Measurements from ENCODE around the gene SENP2. TPM values are rescaled to one million over a fixed set of nuclear protein-coding genes. Genes with fewer than 3 reads are reported as not detected.
A peak's percentile ranks its signal among the peaks of the same experiment; 100 is the strongest.

Gene SENP2
- total and polyA plus RNA-seq, 10 donors: 4.8 to 40.0 (median 23.9) TPM

DNA sequence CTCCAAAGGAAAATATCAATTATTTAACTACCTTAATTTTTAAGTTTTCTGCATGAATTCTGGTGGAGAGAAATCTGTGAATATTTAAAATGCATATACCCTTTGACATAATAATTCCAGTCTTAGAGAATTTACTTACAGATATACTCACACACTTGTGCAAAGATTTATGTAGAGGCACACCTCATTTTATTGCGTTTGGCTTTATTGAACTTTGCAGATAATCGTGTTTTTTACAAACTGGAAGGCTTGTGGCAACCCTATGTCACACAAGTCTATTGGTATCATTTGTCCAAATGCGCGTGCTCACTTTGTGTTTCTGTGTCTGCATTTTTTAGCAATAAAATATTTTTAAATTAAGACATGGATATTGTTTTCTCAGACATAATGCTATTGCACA lies 81.5 kb downstream of the SENP2 start:
- Histone ChIP-seq H3K9me3 (no peaks in the 10 kb centered on the region), H3K27me3 (replicated peaks in 1 of 7) (peaks cover 0 to 3% (median 0%) of the 10 kb centered on the region in 7 donors), H3K27ac (no peak overlapping the region), H3K36me3 (peaks cover 0 to 6% (median 0%) of the 10 kb centered on the region in 6 donors), H3K4me1 (no peaks in the 10 kb centered on the region), H3K4me3 (no peak overlapping the region)
- intact Hi-C loops (cut with DNase I; ENCODE audit: low total_unique reads): no loop called here
- no peak for TF ChIP-seq POLR2AphosphoS5 (IDR thresholded peaks at IDR 0.05)
- no peak for DNase-seq
- 93 to 97% (median 95%) methylated on average over 4 of the region's 4 CpGs for WGBS, 5 donors

DNA sequence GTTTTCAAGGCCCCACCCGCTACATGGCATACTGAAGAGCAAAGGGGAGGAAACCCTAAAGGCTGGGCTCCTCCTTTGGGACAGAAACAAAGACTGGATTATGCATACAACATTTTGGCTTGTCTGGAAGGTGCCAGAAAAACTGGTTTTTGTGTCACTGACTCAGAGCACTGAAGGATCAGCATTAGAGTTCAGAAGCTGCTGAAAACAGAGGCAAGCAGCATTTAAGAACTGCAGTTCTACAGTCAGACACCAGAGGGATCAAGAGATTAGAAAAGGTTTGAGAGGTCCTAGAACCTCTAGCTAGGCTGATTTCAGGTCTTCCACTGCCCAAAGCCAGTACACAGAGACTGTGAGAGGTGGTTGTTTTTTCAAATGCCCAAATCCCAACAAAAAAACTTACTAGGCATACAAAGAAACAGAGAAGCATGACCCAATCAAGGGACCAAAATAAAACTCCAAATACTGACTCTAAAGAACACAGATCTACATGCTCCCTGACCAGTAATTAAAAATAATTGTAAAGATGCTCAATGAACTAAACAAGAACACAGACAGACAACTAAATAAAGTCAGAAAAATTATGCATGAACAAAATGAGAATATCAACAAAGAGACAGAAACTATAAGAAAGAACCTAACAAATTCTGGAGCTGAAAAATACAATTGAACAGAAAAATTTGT lies 91.2 kb downstream of the SENP2 start:
- TF ChIP-seq POLR2AphosphoS5 (IDR thresholded peaks at IDR 0.05): no peak
- TF ChIP-seq, protein P1, sequence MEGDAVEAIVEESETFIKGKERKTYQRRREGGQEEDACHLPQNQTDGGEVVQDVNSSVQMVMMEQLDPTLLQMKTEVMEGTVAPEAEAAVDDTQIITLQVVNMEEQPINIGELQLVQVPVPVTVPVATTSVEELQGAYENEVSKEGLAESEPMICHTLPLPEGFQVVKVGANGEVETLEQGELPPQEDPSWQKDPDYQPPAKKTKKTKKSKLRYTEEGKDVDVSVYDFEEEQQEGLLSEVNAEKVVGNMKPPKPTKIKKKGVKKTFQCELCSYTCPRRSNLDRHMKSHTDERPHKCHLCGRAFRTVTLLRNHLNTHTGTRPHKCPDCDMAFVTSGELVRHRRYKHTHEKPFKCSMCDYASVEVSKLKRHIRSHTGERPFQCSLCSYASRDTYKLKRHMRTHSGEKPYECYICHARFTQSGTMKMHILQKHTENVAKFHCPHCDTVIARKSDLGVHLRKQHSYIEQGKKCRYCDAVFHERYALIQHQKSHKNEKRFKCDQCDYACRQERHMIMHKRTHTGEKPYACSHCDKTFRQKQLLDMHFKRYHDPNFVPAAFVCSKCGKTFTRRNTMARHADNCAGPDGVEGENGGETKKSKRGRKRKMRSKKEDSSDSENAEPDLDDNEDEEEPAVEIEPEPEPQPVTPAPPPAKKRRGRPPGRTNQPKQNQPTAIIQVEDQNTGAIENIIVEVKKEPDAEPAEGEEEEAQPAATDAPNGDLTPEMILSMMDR (IDR thresholded peaks at IDR 0.05 in 8 of 11, conservative IDR thresholded peaks at IDR 0.05 in 3 of 11): peak in 9 of 11 experiments; percentile 9 to 61 (median 50)
- Histone ChIP-seq H3K27me3 (replicated peaks in 1 of 7) (no peaks in the 10 kb centered on the region), H3K9me3 (peaks cover 0 to 26% (median 15%) of the 10 kb centered on the region in 8 donors), H3K36me3 (peaks cover 0 to 29% (median 0%) of the 10 kb centered on the region in 6 donors), H3K4me1 (no peaks in the 10 kb centered on the region), H3K4me3 (no peak overlapping the region), H3K27ac (no peak overlapping the region)
- 90 to 98% (median 95%) methylated on average over 1 of the region's 1 CpG for WGBS, 5 donors
- no peak for DNase-seq
- intact Hi-C loops (cut with DNase I; ENCODE audit: low total_unique reads): no loop called here

GRCh38 chr3:185678027-185678426 lies 91.9 kb downstream of the SENP2 start:
- Histone ChIP-seq H3K36me3 (peaks cover 0 to 22% (median 0%) of the 10 kb centered on the region in 6 donors), H3K4me1 (no peaks in the 10 kb centered on the region), H3K27me3 (replicated peaks in 1 of 7) (no peaks in the 10 kb centered on the region), H3K4me3 (no peak overlapping the region), H3K27ac (no peak overlapping the region), H3K9me3 (peaks cover 0 to 26% (median 15%) of the 10 kb centered on the region in 8 donors)
- DNase-seq: no peak
- intact Hi-C loops (cut with DNase I; ENCODE audit: low total_unique reads): no loop called here
- TF ChIP-seq POLR2A (IDR thresholded peaks at IDR 0.05) (no peak), POLR2AphosphoS5 (IDR thresholded peaks at IDR 0.05) (no peak)
- TF ChIP-seq, protein P1 (IDR thresholded peaks at IDR 0.05 in 8 of 11, conservative IDR thresholded peaks at IDR 0.05 in 3 of 11): no peak
- WGBS, 5 donors: 93 to 100% (median 96%) methylated on average over 1 of the region's 1 CpG

DNA sequence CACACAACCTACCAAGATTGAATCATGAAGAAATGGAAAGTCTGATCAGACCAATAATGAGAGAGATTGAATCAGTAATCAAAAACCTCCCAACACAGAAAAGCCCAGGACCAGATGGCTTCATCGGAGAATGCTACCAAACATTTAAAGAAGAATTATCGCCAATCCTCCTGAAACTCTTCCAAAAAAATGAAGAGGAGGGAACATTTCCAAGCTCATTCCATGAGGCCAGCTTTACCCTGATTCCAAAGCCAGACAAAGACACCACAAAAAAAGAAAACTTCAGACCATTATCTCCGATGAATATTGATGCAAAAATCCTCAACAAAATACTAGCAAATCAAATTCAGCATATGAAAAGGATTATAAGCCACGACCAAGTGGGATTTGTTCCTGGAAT lies 94.1 kb downstream of the SENP2 start:
- H3K27me3 ChIP-seq (replicated peaks in 1 of 7): no peaks in the 10 kb centered on the region
- H3K9me3 ChIP-seq: peaks cover 0 to 26% (median 15%) of the 10 kb centered on the region in 8 donors
- peaks cover 0 to 16% (median 0%) of the 10 kb centered on the region in 6 donors for H3K36me3 ChIP-seq
- 79 to 87% (median 83%) methylated on average over 4 of the region's 4 CpGs for WGBS, 5 donors
- intact Hi-C loops (cut with DNase I; ENCODE audit: low total_unique reads): no loop called here
- no peaks in the 10 kb centered on the region for H3K4me1 ChIP-seq
- TF ChIP-seq POLR2A (IDR thresholded peaks at IDR 0.05) (no peak), POLR2AphosphoS5 (IDR thresholded peaks at IDR 0.05) (no peak)
- TF ChIP-seq, protein P1 (IDR thresholded peaks at IDR 0.05 in 8 of 11, conservative IDR thresholded peaks at IDR 0.05 in 3 of 11): no peak
- no peak overlapping the region for H3K4me3 ChIP-seq
- DNase-seq: no peak
- no peak overlapping the region for H3K27ac ChIP-seq

Small RNA genes within 50 kb of the gene (small RNA-seq; reads per million reads assigned to genes)
- gene AC133473.1: 0 reads per million in 4 donors

Other genes with a start within 250 kb of the SENP2 start
- gene MAP3K13, start 223.2 kb upstream of the SENP2 start, total RNA-seq: 10 to 100 TPM; 13.2 to 20.9 (median 16.6) TPM
- 10 to 100 TPM; 13.9 to 20.1 (median 14.9) TPM for gene MAP3K13, start 223.2 kb upstream of the SENP2 start, polyA plus RNA-seq
- 10 to 100 TPM; 19.9 to 37.8 (median 26.8) TPM for gene TMEM41A, start 87.3 kb upstream of the SENP2 start, total RNA-seq
- gene TMEM41A, start 87.3 kb upstream of the SENP2 start, polyA plus RNA-seq: 1 to 10 TPM; 5.9 to 9.5 (median 6.7) TPM
- 1 to 10 TPM in 5 of 7 donors, under 1 TPM in 2; 0.83 to 3.1 (median 1.7) TPM for gene LIPH, start 33.7 kb upstream of the SENP2 start, total RNA-seq
- under 1 TPM; 0.03 to 0.38 (median 0.09) TPM for gene LIPH, start 33.7 kb upstream of the SENP2 start, polyA plus RNA-seq
- 10 to 100 TPM; 10.0 to 21.1 (median 13.8) TPM for gene IGF2BP2, start 238.7 kb downstream of the SENP2 start, total RNA-seq
- 1 to 10 TPM; 1.1 to 4.3 (median 2.1) TPM for gene IGF2BP2, start 238.7 kb downstream of the SENP2 start, polyA plus RNA-seq